Spleen (tissue), 7 donors: ENCODE data around the gene BOK.

Source experiments
- POLR2A ChIP-seq, 3 donors: fragments of 450-650 bp; IDR thresholded peaks; one replicate each; pipeline ENCODE4 v1.5.1; 2017; ENCODE audit warnings: antibody characterized with exemption in 3 of 3, mild to moderate bottlenecking in 1 of 3
- POLR2AphosphoS5 ChIP-seq, 3 donors: sonication (generic); formaldehyde crosslinking; IDR thresholded peaks; one replicate each; pipeline ENCODE4 v1.5.1; 2017; ENCODE audit warnings: antibody characterized with exemption in 3 of 3
- TF ChIP-seq, protein P1 (sequence below), 11 experiments: fragments of 200-600 bp in 7 of 11; fragments of 450-650 bp in 4 of 11; sonication (generic) in 4 of 11; IDR thresholded peaks in 8 of 11; conservative IDR thresholded peaks in 3 of 11; 1 replicate in 7 of 11; 2 replicates in 4 of 11; pipeline versions ENCODE4 v1.4.0 to v1.8.0; 2016 to 2021; ENCODE audit warnings: antibody characterized with exemption in 11 of 11, inconsistent platforms in 4 of 11, mild to moderate bottlenecking in 1 of 11
- donor health status: DM: no; HTN: no; CAD: no; lungs with moderate emphysema.
- donor health status: DM: no; HTN: no; CAD: no.
- donor health status: DM: no; HTN: no; CAD: no.

DNA sequence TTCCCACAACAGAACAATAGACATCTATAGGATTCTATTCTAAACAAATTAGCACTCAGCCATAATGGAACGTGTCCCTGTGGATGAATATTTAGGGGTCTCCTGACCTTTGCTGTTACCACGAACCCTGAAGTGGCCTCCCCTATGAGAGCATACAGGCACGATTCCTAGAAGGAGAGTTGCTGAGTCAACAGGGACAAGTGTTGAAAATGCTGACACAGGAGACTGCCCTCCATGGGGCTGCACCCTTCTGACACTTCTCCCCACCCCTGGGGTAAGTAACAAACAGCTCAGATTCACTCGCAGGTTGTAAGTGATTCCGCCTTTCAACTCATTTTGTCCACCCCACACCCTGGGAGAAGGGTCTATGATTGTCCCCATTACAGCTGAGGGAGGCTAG, 36.1 kb upstream of the BOK start:
- TF ChIP-seq, protein P1, sequence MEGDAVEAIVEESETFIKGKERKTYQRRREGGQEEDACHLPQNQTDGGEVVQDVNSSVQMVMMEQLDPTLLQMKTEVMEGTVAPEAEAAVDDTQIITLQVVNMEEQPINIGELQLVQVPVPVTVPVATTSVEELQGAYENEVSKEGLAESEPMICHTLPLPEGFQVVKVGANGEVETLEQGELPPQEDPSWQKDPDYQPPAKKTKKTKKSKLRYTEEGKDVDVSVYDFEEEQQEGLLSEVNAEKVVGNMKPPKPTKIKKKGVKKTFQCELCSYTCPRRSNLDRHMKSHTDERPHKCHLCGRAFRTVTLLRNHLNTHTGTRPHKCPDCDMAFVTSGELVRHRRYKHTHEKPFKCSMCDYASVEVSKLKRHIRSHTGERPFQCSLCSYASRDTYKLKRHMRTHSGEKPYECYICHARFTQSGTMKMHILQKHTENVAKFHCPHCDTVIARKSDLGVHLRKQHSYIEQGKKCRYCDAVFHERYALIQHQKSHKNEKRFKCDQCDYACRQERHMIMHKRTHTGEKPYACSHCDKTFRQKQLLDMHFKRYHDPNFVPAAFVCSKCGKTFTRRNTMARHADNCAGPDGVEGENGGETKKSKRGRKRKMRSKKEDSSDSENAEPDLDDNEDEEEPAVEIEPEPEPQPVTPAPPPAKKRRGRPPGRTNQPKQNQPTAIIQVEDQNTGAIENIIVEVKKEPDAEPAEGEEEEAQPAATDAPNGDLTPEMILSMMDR (IDR thresholded peaks at IDR 0.05 in 8 of 11, conservative IDR thresholded peaks at IDR 0.05 in 3 of 11): no peak
- no peak for TF ChIP-seq POLR2A (IDR thresholded peaks at IDR 0.05)
- TF ChIP-seq POLR2AphosphoS5 (IDR thresholded peaks at IDR 0.05): no peak
